IPS-15b (cell line): ENCODE results near the gene MSANTD3.
"Not testable (repeated sequence)": the region's sequence is repeated elsewhere in the genome, so short reads cannot be mapped to it uniquely, and the experiment has no call there.

ENCODE experiments used
- H3K27me3 ChIP-seq: one replicate; pipeline ENCODE4 v1.6.1; 2013; ENCODE audit warnings: low read length; ENCODE audit not compliant: control insufficient read depth, insufficient read depth
- H3K36me3 ChIP-seq: one replicate; pipeline ENCODE4 v1.6.1; 2013; ENCODE audit warnings: low read length; ENCODE audit not compliant: control insufficient read depth, insufficient read depth
- H3K4me1 ChIP-seq: one replicate; pipeline ENCODE4 v1.6.1; 2013; ENCODE audit warnings: mild to moderate bottlenecking, low read length; ENCODE audit not compliant: control insufficient read depth, insufficient read depth
- H3K4me3 ChIP-seq: one replicate; pipeline ENCODE4 v1.5.1; 2013; ENCODE audit warnings: low read depth, low read length
- H3K9ac ChIP-seq: one replicate; pipeline ENCODE4 v1.6.1; 2013; ENCODE audit warnings: low read depth, mild to moderate bottlenecking, low read length
- H3K9me3 ChIP-seq: one replicate; pipeline ENCODE4 v1.6.1; 2013; ENCODE audit warnings: mild to moderate bottlenecking, low read length; ENCODE audit not compliant: control insufficient read depth, insufficient read depth

The MSANTD3 gene

GRCh38 chr9:100411472-100412283 lies 15.3 kb upstream of the MSANTD3 start:
- Histone ChIP-seq H3K4me1 (peaks cover 4% of the 10 kb centered on the region), H3K4me3 (peak overlapping the region; percentile 75), H3K9ac (peak overlapping the region; percentile 38), H3K27me3 (peaks cover 3% of the 10 kb centered on the region), H3K9me3 (no peaks in the 10 kb centered on the region), H3K36me3 (no peaks in the 10 kb centered on the region)

GRCh38 chr9:100413839-100414420 lies 13.0 kb upstream of the MSANTD3 start:
- H3K9ac ChIP-seq: no peak overlapping the region
- no peaks in the 10 kb centered on the region for H3K9me3 ChIP-seq
- H3K27me3 ChIP-seq: peaks cover 3% of the 10 kb centered on the region
- no peak overlapping the region for H3K4me3 ChIP-seq
- no peaks in the 10 kb centered on the region for H3K36me3 ChIP-seq
- H3K4me1 ChIP-seq: peaks cover 4% of the 10 kb centered on the region

GRCh38 chr9:100417815-100418214 lies 9.1 kb upstream of the MSANTD3 start:
- H3K4me3 ChIP-seq: no peak overlapping the region
- H3K4me1 ChIP-seq: no peaks in the 10 kb centered on the region
- no peaks in the 10 kb centered on the region for H3K9me3 ChIP-seq
- no peaks in the 10 kb centered on the region for H3K27me3 ChIP-seq
- H3K36me3 ChIP-seq: no peaks in the 10 kb centered on the region
- H3K9ac ChIP-seq: no peak overlapping the region

- H3K36me3 ChIP-seq: no peaks in the 10 kb centered on the region
- H3K27me3 ChIP-seq: no peaks in the 10 kb centered on the region
- no peaks in the 10 kb centered on the region for H3K4me1 ChIP-seq
- H3K9ac ChIP-seq: no peak overlapping the region
- no peak overlapping the region for H3K4me3 ChIP-seq
- H3K9me3 ChIP-seq: no peaks in the 10 kb centered on the region
Observed at GRCh38 chr9:100419166-100419565, 7.8 kb upstream of the MSANTD3 start.

GRCh38 chr9:100421116-100421515 lies 5.8 kb upstream of the MSANTD3 start:
- H3K9me3 ChIP-seq, H3K36me3 ChIP-seq, H3K9ac ChIP-seq, H3K4me3 ChIP-seq, H3K4me1 ChIP-seq, H3K27me3 ChIP-seq: not testable (repeated sequence)

GRCh38 chr9:100425758-100426157 lies 1.2 kb upstream of the MSANTD3 start:
- peaks cover 10% of the 10 kb centered on the region for H3K4me1 ChIP-seq
- no peaks in the 10 kb centered on the region for H3K9me3 ChIP-seq
- H3K4me3 ChIP-seq: no peak overlapping the region

GRCh38 chr9:100426189-100426529 lies 784 bp upstream of the MSANTD3 start:
- H3K4me3 ChIP-seq: peak overlapping the region; percentile 81
- H3K9ac ChIP-seq: peak overlapping the region; percentile 82
- no peaks in the 10 kb centered on the region for H3K9me3 ChIP-seq
- no peaks in the 10 kb centered on the region for H3K36me3 ChIP-seq
- peaks cover 10% of the 10 kb centered on the region for H3K4me1 ChIP-seq
- no peaks in the 10 kb centered on the region for H3K27me3 ChIP-seq

More at GRCh38 chr9:100425758-100426157, 1.2 kb upstream of the MSANTD3 start:
- H3K9ac ChIP-seq: no peak overlapping the region
- H3K36me3 ChIP-seq: no peaks in the 10 kb centered on the region
- no peaks in the 10 kb centered on the region for H3K27me3 ChIP-seq

- Histone ChIP-seq H3K4me1 (peaks cover 10% of the 10 kb centered on the region), H3K36me3 (no peaks in the 10 kb centered on the region), H3K27me3 (no peaks in the 10 kb centered on the region), H3K9ac (peak overlapping the region; percentile 70), H3K4me3 (peak overlapping the region; percentile 72), H3K9me3 (no peaks in the 10 kb centered on the region)
Observed at GRCh38 chr9:100427366-100428263, 672 bp downstream of the MSANTD3 start.

GRCh38 chr9:100428871-100429654 lies 2.1 kb downstream of the MSANTD3 start:
- Histone ChIP-seq H3K36me3 (no peaks in the 10 kb centered on the region), H3K27me3 (no peaks in the 10 kb centered on the region), H3K9me3 (no peaks in the 10 kb centered on the region), H3K9ac (no peak overlapping the region), H3K4me3 (no peak overlapping the region), H3K4me1 (peaks cover 10% of the 10 kb centered on the region)

- Histone ChIP-seq H3K4me1 (peaks cover 10% of the 10 kb centered on the region), H3K4me3 (no peak overlapping the region), H3K9ac (no peak overlapping the region), H3K9me3 (no peaks in the 10 kb centered on the region), H3K36me3 (no peaks in the 10 kb centered on the region), H3K27me3 (no peaks in the 10 kb centered on the region)
Observed at GRCh38 chr9:100430286-100430940, 3.5 kb downstream of the MSANTD3 start.

GRCh38 chr9:100431886-100432285 lies 4.9 kb downstream of the MSANTD3 start:
- H3K9me3 ChIP-seq: no peaks in the 10 kb centered on the region
- no peak overlapping the region for H3K4me3 ChIP-seq
- H3K4me1 ChIP-seq: peaks cover 10% of the 10 kb centered on the region
- no peaks in the 10 kb centered on the region for H3K27me3 ChIP-seq
- H3K9ac ChIP-seq: no peak overlapping the region
- no peaks in the 10 kb centered on the region for H3K36me3 ChIP-seq
